ENCODE measurements around the gene HECTD3.

Gene HECTD3

GRCh38 chr1:45008076-45008475 lies 3.0 kb downstream of the HECTD3 start:
- TF ChIP-seq EZH2phosphoT487 (conservative IDR thresholded peaks at IDR 0.05; ENCODE audit: low read length) (no peak), CTCF (IDR thresholded peaks at IDR 0.05; ENCODE audit: insufficient read depth, low read length, poor library complexity, severe bottlenecking) (no peak)
- Histone ChIP-seq H4K20me1 (ENCODE audit: low read depth, low read length) (no peaks in the 10 kb centered on the region), H3F3A (ENCODE audit: insufficient read depth) (no peaks in the 10 kb centered on the region), H3K27ac (ENCODE audit: low read depth, low read length) (no peak overlapping the region), H3K9me3 (ENCODE audit: insufficient read depth, low read length) (no peaks in the 10 kb centered on the region), H3K9ac (ENCODE audit: low read length) (no peak overlapping the region), H3K4me3 (ENCODE audit: insufficient read depth, low read length, poor library complexity, severe bottlenecking) (no peak overlapping the region), H3K36me3 (ENCODE audit: low read length) (no peaks in the 10 kb centered on the region), H3K27me3 (ENCODE audit: low read length) (no peaks in the 10 kb centered on the region), H3K4me2 (ENCODE audit: low read depth, low read length, poor library complexity, severe bottlenecking) (no peak overlapping the region), H3K9me2 (replicated peaks; ENCODE audit: insufficient read depth, low read length) (no peaks in the 10 kb centered on the region), H3K79me2 (ENCODE audit: insufficient read depth, low read length) (no peaks in the 10 kb centered on the region), H2AFZ (ENCODE audit: low read depth, low read length, severe bottlenecking) (no peak overlapping the region)

DNA sequence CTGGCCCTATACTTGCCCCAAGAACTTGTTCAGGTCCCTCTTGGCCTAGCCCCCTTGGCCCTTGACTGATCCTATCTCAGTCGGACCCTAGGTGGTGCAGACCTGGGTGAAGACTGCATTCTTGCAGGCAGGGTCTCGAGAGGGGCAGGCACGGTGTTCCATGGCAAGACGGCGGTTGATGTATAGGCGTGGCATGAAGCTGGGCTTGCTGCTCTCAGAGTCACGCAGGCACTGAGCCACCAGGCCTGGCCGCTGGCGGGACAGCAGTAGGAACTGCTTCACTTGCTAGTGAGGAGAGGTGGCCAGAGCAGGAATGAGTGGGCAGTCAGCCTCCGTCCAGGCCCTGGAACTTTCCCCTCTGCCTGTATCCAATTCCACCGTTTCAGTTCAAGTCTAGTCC lies 3.8 kb downstream of the HECTD3 start:
- H2AFZ ChIP-seq (ENCODE audit: low read depth, low read length, severe bottlenecking) = no peak overlapping the region
- no peak overlapping the region for H3K9ac ChIP-seq (ENCODE audit: low read length)
- no peaks in the 10 kb centered on the region for H4K20me1 ChIP-seq (ENCODE audit: low read depth, low read length)
- H3F3A ChIP-seq (ENCODE audit: insufficient read depth) = no peaks in the 10 kb centered on the region
- H3K27me3 ChIP-seq (ENCODE audit: low read length) = no peaks in the 10 kb centered on the region
- H3K4me2 ChIP-seq (ENCODE audit: low read depth, low read length, poor library complexity, severe bottlenecking) = no peak overlapping the region
- TF ChIP-seq EZH2phosphoT487 (conservative IDR thresholded peaks at IDR 0.05; ENCODE audit: low read length) (no peak), CTCF (IDR thresholded peaks at IDR 0.05; ENCODE audit: insufficient read depth, low read length, poor library complexity, severe bottlenecking) (no peak)
- no peak overlapping the region for H3K27ac ChIP-seq (ENCODE audit: low read depth, low read length)
- no peaks in the 10 kb centered on the region for H3K79me2 ChIP-seq (ENCODE audit: insufficient read depth, low read length)
- H3K4me3 ChIP-seq (ENCODE audit: insufficient read depth, low read length, poor library complexity, severe bottlenecking) = no peak overlapping the region
- no peaks in the 10 kb centered on the region for H3K9me3 ChIP-seq (ENCODE audit: insufficient read depth, low read length)
- H3K9me2 ChIP-seq (replicated peaks; ENCODE audit: insufficient read depth, low read length) = no peaks in the 10 kb centered on the region
- no peaks in the 10 kb centered on the region for H3K36me3 ChIP-seq (ENCODE audit: low read length)

DNA sequence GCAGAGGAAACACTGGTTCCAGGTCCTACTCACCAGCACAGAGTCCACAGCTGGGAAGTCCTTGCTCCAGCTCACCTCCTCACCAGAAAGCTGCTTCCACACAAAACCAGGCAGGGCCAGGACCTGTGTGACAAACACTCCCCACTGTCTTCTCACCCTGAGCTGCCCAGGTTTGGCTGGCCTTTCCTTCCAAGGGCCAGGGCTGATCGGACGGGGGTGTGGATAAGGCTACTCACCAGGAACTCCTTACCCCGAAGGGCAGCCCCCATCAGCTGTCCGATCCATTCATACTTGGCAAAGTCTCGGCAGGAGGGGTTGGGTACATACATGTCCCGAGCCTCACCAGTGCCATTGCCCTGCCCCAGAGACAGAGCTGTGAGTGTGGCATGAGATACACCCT lies 5.4 kb downstream of the HECTD3 start:
- no peak overlapping the region for H2AFZ ChIP-seq (ENCODE audit: low read depth, low read length, severe bottlenecking)
- no peaks in the 10 kb centered on the region for H3K27me3 ChIP-seq (ENCODE audit: low read length)
- H4K20me1 ChIP-seq (ENCODE audit: low read depth, low read length) = no peaks in the 10 kb centered on the region
- H3K4me2 ChIP-seq (ENCODE audit: low read depth, low read length, poor library complexity, severe bottlenecking) = no peak overlapping the region
- no peak for TF ChIP-seq EZH2phosphoT487 (conservative IDR thresholded peaks at IDR 0.05; ENCODE audit: low read length)
- no peak for TF ChIP-seq CTCF (IDR thresholded peaks at IDR 0.05; ENCODE audit: insufficient read depth, low read length, poor library complexity, severe bottlenecking)
- H3K9ac ChIP-seq (ENCODE audit: low read length) = no peak overlapping the region
- H3K27ac ChIP-seq (ENCODE audit: low read depth, low read length) = no peak overlapping the region
- no peaks in the 10 kb centered on the region for H3K9me3 ChIP-seq (ENCODE audit: insufficient read depth, low read length)
- no peaks in the 10 kb centered on the region for H3K79me2 ChIP-seq (ENCODE audit: insufficient read depth, low read length)
- no peaks in the 10 kb centered on the region for H3K9me2 ChIP-seq (replicated peaks; ENCODE audit: insufficient read depth, low read length)
- H3K4me3 ChIP-seq (ENCODE audit: insufficient read depth, low read length, poor library complexity, severe bottlenecking) = no peak overlapping the region
- no peaks in the 10 kb centered on the region for H3K36me3 ChIP-seq (ENCODE audit: low read length)
- no peaks in the 10 kb centered on the region for H3F3A ChIP-seq (ENCODE audit: insufficient read depth)

Data from SU-DHL-6 (cell line).